NAMALWA (cell line): ENCODE measurements around the gene SPATA17.
"Not testable (repeated sequence)": the region's sequence is repeated elsewhere in the genome, so short reads cannot be mapped to it uniquely, and the experiment has no call there.

Experiments
- DNase-seq: peaks from one replicate; pipeline ENCODE4 v3.0.0-alpha.2; 2015; ENCODE audit warnings: low spot score

The SPATA17 gene

GRCh38 chr1:217630711-217631591, at the start of gene SPATA17, which contains the start of gene GPATCH2:
SPATA17 (plus strand) TSS chr1:217631344; CDS start chr1:217631379, 35 bp downstream.
GPATCH2 (minus strand) TSS chr1:217631090; CDS start chr1:217630971, 119 bp downstream.
- peak; percentile 92 for DNase-seq

- not testable (repeated sequence) for DNase-seq
Measured at GRCh38 chr1:217584286-217584811, 46.8 kb upstream of the SPATA17 start.

GRCh38 chr1:217585577-217585976, 45.6 kb upstream of the SPATA17 start:
- no peak for DNase-seq

GRCh38 chr1:217586586-217586985, 44.6 kb upstream of the SPATA17 start:
- DNase-seq, result no peak

GRCh38 chr1:217590598-217590997, 40.5 kb upstream of the SPATA17 start:
- DNase-seq, result peak; percentile 2

- no peak for DNase-seq
Measured at GRCh38 chr1:217599154-217599553, 32.0 kb upstream of the SPATA17 start.

- no peak for DNase-seq
Measured at GRCh38 chr1:217602380-217602779, 28.8 kb upstream of the SPATA17 start.

GRCh38 chr1:217605390-217605789, 25.8 kb upstream of the SPATA17 start:
- DNase-seq, result no peak

GRCh38 chr1:217614200-217614712, 16.9 kb upstream of the SPATA17 start:
- DNase-seq, result no peak

GRCh38 chr1:217617126-217617525, 14.0 kb upstream of the SPATA17 start:
- DNase-seq, result no peak

- no peak for DNase-seq
Measured at GRCh38 chr1:217620814-217621213, 10.3 kb upstream of the SPATA17 start.

- DNase-seq, result no peak
Measured at GRCh38 chr1:217622042-217622441, 9.1 kb upstream of the SPATA17 start.

- no peak for DNase-seq
Measured at GRCh38 chr1:217626321-217626720, 4.8 kb upstream of the SPATA17 start.

- DNase-seq, result no peak
Measured at GRCh38 chr1:217627431-217627830, 3.7 kb upstream of the SPATA17 start.

- DNase-seq, result no peak
Measured at GRCh38 chr1:217642455-217642854, 11.3 kb downstream of the SPATA17 start.

GRCh38 chr1:217647791-217648190, 16.6 kb downstream of the SPATA17 start:
- DNase-seq, result no peak

GRCh38 chr1:217650674-217651073, 19.5 kb downstream of the SPATA17 start:
- DNase-seq, result no peak

- DNase-seq, result peak; percentile 23
Measured at GRCh38 chr1:217660353-217661062, 29.4 kb downstream of the SPATA17 start.

- DNase-seq, result no peak
Measured at GRCh38 chr1:217661407-217661806, 30.3 kb downstream of the SPATA17 start.

GRCh38 chr1:217668351-217668940, 37.3 kb downstream of the SPATA17 start:
- no peak for DNase-seq

GRCh38 chr1:217673387-217673786, 42.2 kb downstream of the SPATA17 start:
- no peak for DNase-seq
